HG03571 (cell line): ENCODE data around the gene MYF5.

ENCODE experiments used
- ATAC-seq: cut with Tn5 transposase; IDR thresholded peaks from one replicate; pipeline ENCODE4 v1.9.1; 2021; ENCODE audit not compliant: unreplicated experiment

MYF5 gene

GRCh38 chr12:80756875-80757274 lies 40.2 kb downstream of the MYF5 start:
- ATAC-seq, result no peak

- ATAC-seq, result no peak
Measured at GRCh38 chr12:80761838-80762237, 45.1 kb downstream of the MYF5 start.

GRCh38 chr12:80763874-80764273 lies 47.2 kb downstream of the MYF5 start:
- ATAC-seq, result no peak

GRCh38 chr12:80766210-80766609 lies 49.5 kb downstream of the MYF5 start:
- ATAC-seq, result no peak

- ATAC-seq, result peak; percentile 91
Measured at GRCh38 chr12:80766897-80767296, 50.2 kb downstream of the MYF5 start.
